Peyer's patch (tissue), 4 donors: ENCODE data around the gene PTPN14.

ENCODE experiments used
- CTCF ChIP-seq, 6 experiments: fragments of 450-650 bp in 4 of 6; fragments of 200-600 bp in 2 of 6; sonication (generic) in 1 of 6; IDR thresholded peaks; one replicate each; pipeline ENCODE4 v1.5.1; 2017 to 2019; ENCODE audit warnings: antibody characterized with exemption in 6 of 6, mild to moderate bottlenecking in 3 of 6, moderate library complexity in 1 of 6
- POLR2A ChIP-seq, 2 donors: fragments of 450-650 bp; IDR thresholded peaks; one replicate each; pipeline ENCODE4 v1.5.1; 2017; ENCODE audit warnings: antibody characterized with exemption in 2 of 2, mild to moderate bottlenecking in 2 of 2, moderate library complexity in 2 of 2

DNA sequence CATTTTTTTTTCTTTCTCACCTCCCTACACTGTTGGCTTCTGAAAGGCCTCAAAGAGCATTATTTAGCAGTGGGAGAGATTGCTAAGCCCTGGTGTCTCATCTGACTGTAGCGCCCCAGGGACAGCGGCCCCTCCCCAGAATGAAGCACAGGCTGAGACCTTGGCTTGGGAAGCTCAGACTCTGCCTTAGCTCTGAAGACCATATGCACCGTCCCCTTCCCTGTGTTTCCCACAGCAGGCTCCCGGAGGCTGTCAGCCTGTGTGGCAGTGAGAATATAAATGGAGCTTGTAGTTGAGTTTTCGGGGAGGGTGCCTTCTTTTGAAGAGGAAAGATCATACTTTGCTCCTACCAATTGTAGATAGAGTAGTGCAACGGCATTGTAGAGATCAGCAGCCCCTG lies 245.1 kb downstream of the PTPN14 start:
- TF ChIP-seq CTCF (IDR thresholded peaks at IDR 0.05) (no peak), POLR2A (IDR thresholded peaks at IDR 0.05) (no peak)
